ENCODE results near the gene TUBAL3.
"Not testable (repeated sequence)": the region's sequence is repeated elsewhere in the genome, so short reads cannot be mapped to it uniquely, and the experiment has no call there.

The TUBAL3 gene

DNA sequence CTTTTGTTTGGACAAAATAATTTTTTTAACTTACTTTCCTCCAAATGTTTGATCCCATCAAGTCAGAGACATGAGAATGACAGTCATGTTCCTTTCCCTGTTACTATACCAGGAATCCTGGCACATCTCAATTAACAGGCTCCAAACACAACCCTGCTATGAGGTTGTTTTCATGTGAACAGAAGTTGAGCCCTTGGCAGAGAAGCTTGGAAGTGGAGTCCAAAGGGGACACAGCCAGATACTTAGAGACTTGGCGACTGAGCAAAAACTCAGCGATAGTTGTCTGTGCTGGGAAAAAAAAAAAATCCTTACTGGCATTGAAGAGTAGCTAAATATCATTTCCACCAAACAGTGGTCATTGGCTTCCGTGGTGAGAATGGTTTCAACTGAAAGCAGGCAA lies 12.8 kb downstream of the TUBAL3 start:
- no peak for DNase-seq (ENCODE audit: low read depth, low spot score)
- no peak overlapping the region for H3K4me3 ChIP-seq (ENCODE audit: low read length)

DNA sequence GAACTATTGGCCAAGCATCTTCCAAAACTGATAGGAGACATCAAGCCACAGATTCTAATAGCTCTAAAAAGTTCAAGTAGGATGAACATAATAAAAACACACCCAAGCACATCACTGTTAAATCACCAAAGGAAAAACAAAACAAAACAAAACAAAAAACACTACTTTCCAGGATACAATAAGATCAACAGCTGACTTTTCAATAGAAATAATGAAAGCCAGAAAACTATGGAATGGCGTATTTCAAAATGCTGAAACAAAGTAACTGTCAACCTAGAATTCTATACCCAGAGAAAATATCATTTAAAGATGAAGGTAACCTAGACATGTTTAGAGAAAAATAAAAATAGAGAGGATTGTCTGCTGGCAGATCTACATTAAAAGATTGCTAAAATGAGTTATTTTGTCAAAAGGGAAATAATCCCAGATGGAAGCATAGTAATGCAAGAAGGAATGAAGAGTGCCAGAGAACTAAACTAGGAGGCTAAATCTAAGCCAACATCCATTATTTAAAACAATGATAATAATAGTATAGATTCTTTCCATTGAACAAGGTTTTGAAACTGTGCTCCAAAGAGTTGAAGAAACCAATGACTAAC lies 13.9 kb downstream of the TUBAL3 start:
- no peak for DNase-seq (ENCODE audit: low read depth, low spot score)
- no peak overlapping the region for H3K4me3 ChIP-seq (ENCODE audit: low read length)

GRCh38 chr10:5387169-5387568 lies 17.5 kb downstream of the TUBAL3 start:
- no peak for DNase-seq (ENCODE audit: low read depth, low spot score)
- H3K4me3 ChIP-seq (ENCODE audit: low read length), result no peak overlapping the region

- no peak for DNase-seq (ENCODE audit: low read depth, low spot score)
- no peak overlapping the region for H3K4me3 ChIP-seq (ENCODE audit: low read length)
Observed at GRCh38 chr10:5385224-5385623, 19.4 kb downstream of the TUBAL3 start.

- no peak overlapping the region for H3K4me3 ChIP-seq (ENCODE audit: low read length)
- DNase-seq (ENCODE audit: low read depth, low spot score), result no peak
Observed at GRCh38 chr10:5381187-5381586, 23.4 kb downstream of the TUBAL3 start.

DNA sequence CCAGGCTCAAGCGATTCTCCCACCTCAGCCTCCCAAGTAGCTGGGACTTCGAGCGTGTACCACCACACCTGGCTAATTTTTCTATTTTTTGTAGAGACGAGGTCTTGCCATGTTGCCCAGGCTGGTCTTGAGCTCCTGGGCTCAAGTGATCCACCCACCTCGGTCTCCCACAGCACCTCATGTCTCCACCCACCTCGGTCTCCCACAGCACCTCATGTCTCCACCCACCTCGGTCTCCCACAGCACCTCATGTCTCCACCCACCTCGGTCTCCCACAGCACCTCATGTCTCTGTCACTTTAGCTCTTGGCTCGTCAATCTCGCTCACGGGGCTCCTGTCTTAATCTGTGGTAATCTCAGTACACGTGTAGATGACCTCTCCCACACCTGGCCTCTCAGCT lies 24.2 kb downstream of the TUBAL3 start:
- DNase-seq (ENCODE audit: low read depth, low spot score); H3K4me3 ChIP-seq (ENCODE audit: low read length): not testable (repeated sequence)

GRCh38 chr10:5379202-5379601 lies 25.4 kb downstream of the TUBAL3 start:
- H3K4me3 ChIP-seq (ENCODE audit: low read length); DNase-seq (ENCODE audit: low read depth, low spot score): not testable (repeated sequence)

- no peak for DNase-seq (ENCODE audit: low read depth, low spot score)
- H3K4me3 ChIP-seq (ENCODE audit: low read length), result no peak overlapping the region
Observed at GRCh38 chr10:5376450-5376849, 28.2 kb downstream of the TUBAL3 start.

DNA sequence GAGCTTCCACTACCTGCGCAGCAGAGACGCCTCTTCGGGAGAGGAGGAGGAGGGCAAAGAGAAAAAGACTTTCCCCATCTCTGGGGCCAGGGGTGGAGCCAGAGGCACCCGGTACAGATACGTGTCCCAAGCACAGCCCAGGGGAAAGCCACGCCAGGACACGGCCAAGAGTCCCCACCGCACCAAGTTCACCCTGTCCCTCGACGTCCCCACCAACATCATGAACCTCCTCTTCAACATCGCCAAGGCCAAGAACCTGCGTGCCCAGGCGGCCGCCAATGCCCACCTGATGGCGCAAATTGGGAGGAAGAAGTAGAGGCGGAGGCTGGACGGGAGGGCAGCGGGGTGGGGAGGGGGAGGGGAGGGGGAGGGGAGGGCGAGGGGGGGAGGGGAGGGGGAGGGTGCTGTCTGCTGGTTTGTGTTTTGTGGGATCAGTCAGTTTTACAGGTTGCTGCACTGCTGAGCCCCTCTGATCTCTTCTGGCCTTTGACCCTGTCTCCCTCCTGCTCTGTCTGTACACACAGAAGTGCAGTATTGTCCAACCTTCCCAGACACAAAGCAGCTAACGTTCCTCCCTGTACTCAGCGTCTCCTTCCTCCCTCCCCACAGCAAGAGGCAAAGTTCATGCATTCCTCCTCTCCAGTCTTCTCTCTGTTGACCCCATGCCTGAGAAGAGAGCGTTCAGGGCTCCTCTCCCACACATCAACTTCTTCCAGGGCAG lies 30.6 kb downstream of the TUBAL3 start:
- DNase-seq (ENCODE audit: low read depth, low spot score), result no peak
- H3K4me3 ChIP-seq (ENCODE audit: low read length), result no peak overlapping the region

DNA sequence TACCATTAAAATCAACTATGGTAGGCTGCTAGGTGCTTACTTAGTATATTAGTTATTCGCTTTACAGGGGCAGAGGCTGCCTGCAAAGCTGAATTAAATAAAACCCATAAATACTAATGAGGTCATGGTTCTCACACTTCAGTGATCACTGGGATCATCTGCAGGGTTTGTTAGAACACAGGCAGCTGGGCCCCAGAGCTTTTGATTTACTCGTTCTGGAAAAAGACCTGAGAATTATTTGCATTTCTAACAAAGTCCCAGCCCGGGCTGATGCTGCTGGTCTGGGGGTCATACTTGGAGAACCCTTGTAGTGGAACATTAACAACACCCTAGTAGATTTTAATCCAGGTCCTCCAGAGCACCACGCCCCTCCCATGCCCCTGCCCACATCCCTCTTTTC lies 31.3 kb downstream of the TUBAL3 start:
- no peak overlapping the region for H3K4me3 ChIP-seq (ENCODE audit: low read length)
- DNase-seq (ENCODE audit: low read depth, low spot score), result no peak

- no peak for DNase-seq (ENCODE audit: low read depth, low spot score)
- H3K4me3 ChIP-seq (ENCODE audit: low read length), result no peak overlapping the region
Observed at GRCh38 chr10:5370493-5371352, 33.9 kb downstream of the TUBAL3 start.

- DNase-seq (ENCODE audit: low read depth, low spot score), result no peak
Observed at GRCh38 chr10:5369362-5370158, 35.1 kb downstream of the TUBAL3 start.

GRCh38 chr10:5365928-5366327 lies 38.7 kb downstream of the TUBAL3 start:
- no peak for DNase-seq (ENCODE audit: low read depth, low spot score)
- no peak overlapping the region for H3K4me3 ChIP-seq (ENCODE audit: low read length)

More at GRCh38 chr10:5369362-5370158, 35.1 kb downstream of the TUBAL3 start:
- no peak overlapping the region for H3K4me3 ChIP-seq (ENCODE audit: low read length)

GRCh38 chr10:5364890-5365338 lies 39.7 kb downstream of the TUBAL3 start, which contains the start of gene UCN3:
Gene UCN3, plus strand, starts transcription at chr10:5364966. Its CDS starts 8,755 bp downstream, at chr10:5373721.
- no peak for DNase-seq (ENCODE audit: low read depth, low spot score)
- no peak within 1 kb of the TSS for H3K4me3 ChIP-seq (ENCODE audit: low read length)

DNA sequence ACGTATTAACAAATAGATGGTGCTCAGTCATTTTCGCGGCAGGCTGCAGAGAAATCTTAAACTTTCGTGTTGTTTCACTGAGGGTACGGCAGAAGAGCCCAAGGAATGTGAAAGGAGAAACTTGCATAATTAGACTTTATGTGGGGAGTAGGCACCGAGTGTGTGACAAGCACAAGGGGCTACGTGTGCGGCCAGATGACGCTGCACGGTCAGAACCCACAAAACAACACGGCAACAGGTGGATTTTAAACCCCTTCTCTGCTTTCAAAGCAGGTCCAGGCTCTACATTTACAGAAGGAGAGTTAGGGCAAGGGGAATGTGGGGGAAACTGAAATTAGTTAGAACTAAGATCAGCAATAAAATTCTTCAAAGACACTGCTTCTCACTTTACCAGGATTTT lies 40.3 kb downstream of the TUBAL3 start:
- H3K4me3 ChIP-seq (ENCODE audit: low read length), result no peak overlapping the region
- no peak for DNase-seq (ENCODE audit: low read depth, low spot score)

- no peak for DNase-seq (ENCODE audit: low read depth, low spot score)
- H3K4me3 ChIP-seq (ENCODE audit: low read length), result no peak overlapping the region
Observed at GRCh38 chr10:5362873-5363272, 41.8 kb downstream of the TUBAL3 start.

DNA sequence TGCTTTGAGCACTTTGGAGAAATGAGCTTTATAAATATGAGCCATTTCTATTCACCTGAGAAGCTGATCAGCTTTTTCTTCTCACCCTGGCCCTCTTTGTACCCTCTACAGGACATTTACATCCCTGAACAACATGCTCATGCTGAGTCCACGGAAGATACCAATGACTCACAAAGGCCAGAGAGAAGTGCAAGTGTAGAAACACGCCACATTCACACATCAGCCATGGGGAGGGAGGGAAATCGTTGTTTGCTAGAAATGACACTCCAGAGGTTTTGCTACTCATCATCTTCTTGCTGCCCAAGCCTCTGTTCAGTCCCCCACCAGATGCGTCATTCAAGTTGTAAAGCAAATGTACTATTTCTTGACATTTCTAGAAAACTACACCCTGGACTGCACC lies 42.7 kb downstream of the TUBAL3 start:
- DNase-seq (ENCODE audit: low read depth, low spot score), result no peak
- no peak overlapping the region for H3K4me3 ChIP-seq (ENCODE audit: low read length)

DNA sequence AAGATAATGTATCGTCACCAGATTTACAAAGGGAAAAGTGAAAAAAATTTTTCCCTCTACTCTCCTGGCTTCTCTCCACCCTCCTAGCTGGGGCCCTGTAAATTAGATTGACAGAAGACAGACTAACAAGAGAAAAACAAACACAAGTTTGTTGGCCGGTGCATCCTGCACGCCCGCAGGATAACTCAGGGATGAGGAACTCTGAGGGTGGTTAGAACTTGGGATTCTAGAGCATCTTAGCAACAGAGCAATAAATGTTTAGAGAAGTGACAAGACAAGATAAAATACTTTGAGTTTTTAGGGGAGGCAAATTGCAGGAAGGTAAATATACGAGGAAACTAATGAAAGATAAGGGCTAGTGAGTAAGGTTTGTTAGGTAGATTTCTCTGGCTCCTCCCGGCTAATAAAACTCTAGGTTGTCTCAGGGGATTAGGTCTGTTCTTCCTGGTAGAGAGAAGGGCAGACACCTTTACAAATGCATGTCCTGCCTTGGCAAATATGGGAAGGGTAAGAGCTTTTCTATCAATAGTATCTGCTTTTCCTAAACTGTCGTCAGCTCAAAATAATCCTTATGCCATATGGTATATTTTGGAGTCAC lies 44.2 kb downstream of the TUBAL3 start:
- no peak overlapping the region for H3K4me3 ChIP-seq (ENCODE audit: low read length)
- DNase-seq (ENCODE audit: low read depth, low spot score), result no peak

DNA sequence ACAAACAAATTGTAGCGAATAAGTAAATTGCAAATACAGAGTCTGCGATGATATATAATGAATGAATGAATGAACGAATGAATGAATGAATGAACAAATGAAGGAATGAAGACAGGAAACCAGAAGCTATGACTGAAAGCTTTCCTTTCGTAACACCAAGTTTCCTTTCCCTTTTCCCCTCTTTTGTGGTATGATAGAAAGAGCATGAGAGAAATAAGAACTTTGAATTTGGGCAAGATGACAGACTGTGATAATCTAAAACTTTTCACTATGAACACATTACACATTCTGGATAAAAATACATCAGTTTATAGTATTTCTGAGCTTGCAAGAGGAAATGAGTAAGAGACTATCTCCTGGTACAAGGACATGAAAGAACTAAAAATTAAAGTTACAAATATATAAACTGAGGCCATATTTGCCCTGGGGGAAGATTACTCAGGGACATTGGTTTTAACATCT lies 48.3 kb downstream of the TUBAL3 start:
- no peak for DNase-seq (ENCODE audit: low read depth, low spot score)
- H3K4me3 ChIP-seq (ENCODE audit: low read length), result no peak overlapping the region

Data from Jurkat, Clone E6-1 (cell line).